ENCODE measurements around the gene ANXA3.

DNA sequence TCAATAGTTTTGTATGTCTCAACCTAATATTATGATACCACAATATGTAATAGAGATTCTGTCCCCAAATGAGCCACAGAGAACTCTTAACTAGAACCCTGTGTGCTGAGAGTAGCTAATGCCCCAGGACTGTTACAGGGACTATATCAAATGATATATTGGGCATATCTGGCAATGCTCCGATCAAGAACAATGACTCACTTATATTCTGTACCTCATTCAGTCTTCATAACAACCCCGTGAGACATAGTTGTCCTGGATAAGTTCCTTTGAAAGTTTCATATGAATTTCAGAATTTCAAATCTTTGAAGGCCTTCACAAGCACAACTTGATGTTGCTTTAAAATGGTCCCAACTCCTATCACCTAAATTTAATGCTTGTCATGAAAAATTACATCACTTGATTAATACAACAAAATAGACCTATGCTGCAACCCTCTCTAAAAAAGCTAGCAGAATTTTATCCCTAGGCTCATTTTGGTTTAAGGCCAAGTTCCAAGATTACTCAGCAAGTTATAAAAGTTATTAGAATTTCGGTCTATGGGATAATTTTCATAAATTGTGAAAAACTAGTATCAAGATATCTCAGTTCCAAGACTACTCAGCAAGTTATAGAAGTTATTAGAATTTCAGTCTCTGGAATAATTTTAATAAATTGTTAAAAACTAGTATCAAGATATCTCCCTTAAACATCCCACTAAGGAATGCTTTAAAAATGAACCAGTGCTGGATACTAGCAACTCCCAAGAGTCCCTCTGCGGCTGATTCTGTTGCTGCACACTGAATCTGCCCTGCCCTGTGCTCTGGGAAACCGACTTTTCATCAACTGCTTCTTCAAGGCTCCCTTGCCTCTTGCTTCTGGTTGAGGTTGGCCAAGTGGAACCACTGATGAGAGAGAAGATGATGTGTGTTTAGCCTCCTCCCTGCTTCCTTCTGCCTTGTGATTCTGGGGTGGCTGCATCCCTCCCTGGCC is 6.0 kb upstream of the ANXA3 start:
- TF ChIP-seq, protein P1, sequence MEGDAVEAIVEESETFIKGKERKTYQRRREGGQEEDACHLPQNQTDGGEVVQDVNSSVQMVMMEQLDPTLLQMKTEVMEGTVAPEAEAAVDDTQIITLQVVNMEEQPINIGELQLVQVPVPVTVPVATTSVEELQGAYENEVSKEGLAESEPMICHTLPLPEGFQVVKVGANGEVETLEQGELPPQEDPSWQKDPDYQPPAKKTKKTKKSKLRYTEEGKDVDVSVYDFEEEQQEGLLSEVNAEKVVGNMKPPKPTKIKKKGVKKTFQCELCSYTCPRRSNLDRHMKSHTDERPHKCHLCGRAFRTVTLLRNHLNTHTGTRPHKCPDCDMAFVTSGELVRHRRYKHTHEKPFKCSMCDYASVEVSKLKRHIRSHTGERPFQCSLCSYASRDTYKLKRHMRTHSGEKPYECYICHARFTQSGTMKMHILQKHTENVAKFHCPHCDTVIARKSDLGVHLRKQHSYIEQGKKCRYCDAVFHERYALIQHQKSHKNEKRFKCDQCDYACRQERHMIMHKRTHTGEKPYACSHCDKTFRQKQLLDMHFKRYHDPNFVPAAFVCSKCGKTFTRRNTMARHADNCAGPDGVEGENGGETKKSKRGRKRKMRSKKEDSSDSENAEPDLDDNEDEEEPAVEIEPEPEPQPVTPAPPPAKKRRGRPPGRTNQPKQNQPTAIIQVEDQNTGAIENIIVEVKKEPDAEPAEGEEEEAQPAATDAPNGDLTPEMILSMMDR (IDR thresholded peaks at IDR 0.05): no peak
- no peak for TF ChIP-seq POLR2A (IDR thresholded peaks at IDR 0.05)

Measured in esophagus squamous epithelium (tissue), 4 donors.